Prostate gland (tissue), 2 donors: ENCODE data around the gene LIMS2.

Experiments used
- CTCF ChIP-seq, 4 experiments: fragments of 200-600 bp in 2 of 4; fragments of 450-650 bp in 2 of 4; sonication (generic) in 2 of 4; IDR thresholded peaks; 1 replicate in 3 of 4; 2 replicates in 1 of 4; pipeline ENCODE4 v1.5.1; 2016 to 2019; ENCODE audit warnings: antibody characterized with exemption in 4 of 4, mild to moderate bottlenecking in 2 of 4, moderate library complexity in 2 of 4
- POLR2A ChIP-seq: fragments of 450-650 bp; IDR thresholded peaks from one replicate; pipeline ENCODE4 v1.6.1; 2016; ENCODE audit warnings: antibody characterized with exemption, mild to moderate bottlenecking
- POLR2AphosphoS5 ChIP-seq: sonication (generic); formaldehyde crosslinking; IDR thresholded peaks from one replicate; pipeline ENCODE4 v1.6.1; 2017; ENCODE audit warnings: antibody characterized with exemption

GRCh38 chr2:127636248-127637235 is 38.8 kb downstream of the LIMS2 start:
- TF ChIP-seq CTCF (IDR thresholded peaks at IDR 0.05) = no peak
- no peak for TF ChIP-seq POLR2A
- TF ChIP-seq POLR2AphosphoS5 = no peak
